ENCODE measurements around the gene C8A.

Gene C8A

GRCh38 chr1:56854521-56855099 is at the start of gene C8A:
TSS of gene C8A (plus strand) at chr1:56854797. CDS start at chr1:56854902, 105 bp downstream.
- H3K9ac ChIP-seq (ENCODE audit: low read depth, low read length), result no peak within 1 kb of the TSS
- H3K4me3 ChIP-seq (ENCODE audit: low read depth in 1 of 2, low read length in 2 of 2), result no peak within 1 kb of the TSS
- DNase-seq (no peak), ATAC-seq (ENCODE audit: insufficient read depth, low read depth) (no peak)
- H3K4me2 ChIP-seq (ENCODE audit: insufficient read depth, low read length), result no peak within 1 kb of the TSS
- no peaks in the 10 kb centered on the region for H3K4me1 ChIP-seq (ENCODE audit: insufficient read depth, low read length)
- H2AFZ ChIP-seq (ENCODE audit: low read depth, low read length), result no peak within 1 kb of the TSS
- H3K36me3 ChIP-seq (ENCODE audit: insufficient read depth, low read length), result no peaks in the 10 kb centered on the region
- no peaks in the 10 kb centered on the region for H4K20me1 ChIP-seq (ENCODE audit: insufficient read depth, low read length)
- no peaks in the 10 kb centered on the region for H3K27me3 ChIP-seq (ENCODE audit: insufficient read depth, low read length, poor library complexity)
- H3K9me3 ChIP-seq (ENCODE audit: insufficient read depth, low read length, severe bottlenecking), result no peaks in the 10 kb centered on the region
- no peak within 1 kb of the TSS for H3K27ac ChIP-seq (ENCODE audit: low read length)
- TF ChIP-seq EZH2 (IDR thresholded peaks at IDR 0.05; ENCODE audit: borderline replicate concordance, low read depth, low read length, severe bottlenecking), result no peak
- no peak for TF ChIP-seq CTCF (IDR thresholded peaks at IDR 0.05; ENCODE audit: borderline replicate concordance, extremely low read depth, low read length, poor library complexity, severe bottlenecking)
- H3K79me2 ChIP-seq (ENCODE audit: insufficient read depth, low read length), result no peaks in the 10 kb centered on the region

GRCh38 chr1:56806804-56807203 is 47.8 kb upstream of the C8A start:
- H3K9me3 ChIP-seq (ENCODE audit: insufficient read depth, low read length, severe bottlenecking), result no peaks in the 10 kb centered on the region
- H3K79me2 ChIP-seq (ENCODE audit: insufficient read depth, low read length), result no peaks in the 10 kb centered on the region
- no peak overlapping the region for H3K4me2 ChIP-seq (ENCODE audit: insufficient read depth, low read length)
- H4K20me1 ChIP-seq (ENCODE audit: insufficient read depth, low read length), result no peaks in the 10 kb centered on the region
- no peaks in the 10 kb centered on the region for H3K27me3 ChIP-seq (ENCODE audit: insufficient read depth, low read length, poor library complexity)
- H3K4me3 ChIP-seq (ENCODE audit: low read depth in 1 of 2, low read length in 2 of 2), result no peak overlapping the region
- H3K27ac ChIP-seq (ENCODE audit: low read length), result no peak overlapping the region
- no peaks in the 10 kb centered on the region for H3K36me3 ChIP-seq (ENCODE audit: insufficient read depth, low read length)
- ATAC-seq (ENCODE audit: insufficient read depth, low read depth) (no peak), DNase-seq (no peak)
- no peak overlapping the region for H2AFZ ChIP-seq (ENCODE audit: low read depth, low read length)
- no peaks in the 10 kb centered on the region for H3K4me1 ChIP-seq (ENCODE audit: insufficient read depth, low read length)
- no peak overlapping the region for H3K9ac ChIP-seq (ENCODE audit: low read depth, low read length)
- TF ChIP-seq EZH2 (IDR thresholded peaks at IDR 0.05; ENCODE audit: borderline replicate concordance, low read depth, low read length, severe bottlenecking) (no peak), CTCF (IDR thresholded peaks at IDR 0.05; ENCODE audit: borderline replicate concordance, extremely low read depth, low read length, poor library complexity, severe bottlenecking) (no peak)

GRCh38 chr1:56808410-56808809 is 46.2 kb upstream of the C8A start:
- Histone ChIP-seq H3K36me3 (ENCODE audit: insufficient read depth, low read length) (no peaks in the 10 kb centered on the region), H3K4me2 (ENCODE audit: insufficient read depth, low read length) (no peak overlapping the region), H3K4me3 (ENCODE audit: low read depth in 1 of 2, low read length in 2 of 2) (no peak overlapping the region), H4K20me1 (ENCODE audit: insufficient read depth, low read length) (no peaks in the 10 kb centered on the region), H3K27me3 (ENCODE audit: insufficient read depth, low read length, poor library complexity) (peaks cover 4% of the 10 kb centered on the region), H3K9me3 (ENCODE audit: insufficient read depth, low read length, severe bottlenecking) (no peaks in the 10 kb centered on the region), H3K4me1 (ENCODE audit: insufficient read depth, low read length) (no peaks in the 10 kb centered on the region), H3K9ac (ENCODE audit: low read depth, low read length) (no peak overlapping the region), H3K27ac (ENCODE audit: low read length) (no peak overlapping the region), H3K79me2 (ENCODE audit: insufficient read depth, low read length) (no peaks in the 10 kb centered on the region), H2AFZ (ENCODE audit: low read depth, low read length) (no peak overlapping the region)
- TF ChIP-seq EZH2 (IDR thresholded peaks at IDR 0.05; ENCODE audit: borderline replicate concordance, low read depth, low read length, severe bottlenecking) (no peak), CTCF (IDR thresholded peaks at IDR 0.05; ENCODE audit: borderline replicate concordance, extremely low read depth, low read length, poor library complexity, severe bottlenecking) (no peak)
- ATAC-seq (ENCODE audit: insufficient read depth, low read depth), result no peak
- DNase-seq, result no peak

All from DND-41 (cell line).